Tracheal epithelial cell (primary cell): ENCODE measurements around the gene ACBD7. TPM values are rescaled to one million over a fixed set of nuclear protein-coding genes. Genes with fewer than 3 reads are reported as not detected.

Experiments used
- total RNA-seq: library from RNA; depleted of rRNA; stranded (reverse); fragments of >200 nt; gene quantifications from 2 replicates; pipeline ENCODE4 v1.2.1, GENCODE V29; 2014

ACBD7 gene
- total RNA-seq: 0.21 and 0.48 TPM in 2 replicates

DNA sequence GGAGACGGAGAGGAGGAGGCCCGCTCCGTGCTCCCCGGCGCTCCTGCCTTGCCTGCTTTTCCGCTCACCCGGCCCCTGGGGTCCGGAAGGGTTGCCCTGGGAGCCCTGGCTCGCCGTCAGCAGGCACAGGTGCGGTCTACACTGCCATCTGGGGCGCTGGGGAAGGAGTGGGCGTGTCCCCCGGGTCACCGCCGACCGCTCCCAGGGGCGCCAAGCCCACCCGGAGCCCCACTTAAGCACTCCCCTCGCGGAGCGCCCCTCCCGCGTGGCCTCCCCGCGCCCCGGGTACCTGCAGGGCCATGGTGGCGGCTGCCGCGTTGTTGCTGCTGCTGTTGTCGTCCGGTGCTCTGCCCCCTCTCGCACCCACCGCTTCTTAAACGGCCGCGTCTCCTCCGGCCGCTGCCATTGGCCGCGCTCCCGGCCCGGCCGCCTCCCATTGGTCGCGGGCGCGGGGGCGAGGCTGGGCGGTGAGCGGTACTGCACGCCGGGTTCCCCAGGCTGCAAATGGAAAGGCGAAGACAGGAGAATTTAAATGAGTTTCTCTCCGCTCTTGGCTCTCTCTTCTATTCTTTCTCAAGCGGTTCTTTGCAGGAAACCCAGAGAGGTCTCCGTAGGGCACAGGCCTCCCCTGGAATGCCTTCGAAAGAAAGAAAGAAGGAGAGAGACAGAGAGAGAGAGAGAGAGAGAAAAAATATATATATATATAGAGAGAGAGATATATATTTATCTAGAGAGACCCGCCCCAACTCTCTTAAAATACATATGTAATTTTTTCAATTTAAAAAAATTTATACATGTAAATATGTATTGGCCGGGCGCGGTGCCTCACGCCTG, at the start of gene ACBD7:
ACBD7 (minus strand) TSS at position 349 of the 834 bp plus-strand sequence; CDS start at position 301, 48 bp downstream.

DNA sequence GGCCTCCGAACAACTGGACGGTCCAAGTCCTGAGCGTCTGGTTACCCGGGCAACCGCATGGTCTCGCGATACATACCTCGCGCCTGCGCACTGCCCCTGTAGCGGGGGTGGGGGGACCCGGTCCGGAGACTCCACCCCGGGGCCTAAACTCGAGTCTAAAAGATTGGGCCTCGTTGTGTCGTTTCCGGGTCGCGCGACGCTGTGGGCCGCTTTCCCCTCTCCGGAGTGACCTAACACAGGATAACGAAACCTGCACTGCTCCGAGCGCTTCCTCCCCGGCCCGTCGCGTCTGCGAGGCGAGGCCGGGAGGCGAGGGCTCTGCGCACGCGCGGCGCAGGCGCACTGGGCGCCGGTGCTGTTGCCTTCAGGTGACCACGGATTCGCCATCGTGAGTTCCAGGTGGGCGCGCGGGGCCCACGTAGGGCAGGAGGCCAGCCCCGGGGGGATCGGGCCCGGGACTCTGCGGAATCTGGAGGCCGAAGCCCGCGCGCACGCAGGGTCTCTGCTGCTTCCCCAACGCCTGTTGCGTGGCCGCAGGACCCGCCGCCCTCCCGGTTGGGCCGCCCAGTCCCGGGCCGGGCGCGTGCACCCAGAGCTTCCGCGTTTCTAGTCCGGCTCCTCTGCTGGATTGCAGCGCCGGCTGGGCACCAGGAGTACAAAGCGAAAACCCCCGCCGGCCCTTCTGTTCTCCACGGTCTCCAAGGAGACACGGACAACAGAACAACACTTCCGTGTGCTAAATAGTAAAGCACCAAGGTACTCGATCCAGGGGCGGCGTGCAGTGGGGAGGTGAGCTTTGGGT, 8.6 kb upstream of the ACBD7 start, which contains the start of gene RPP38:
RPP38 (plus strand) TSS at position 345 of the 802 bp plus-strand sequence. CDS start 5,960 bp downstream, outside the sequence.

GRCh38 chr10:15043674-15044073, 44.9 kb downstream of the ACBD7 start, which contains the start of gene OLAH:
OLAH (plus strand) TSS chr10:15043943; CDS start chr10:15047289, 3,346 bp downstream.

Other genes starting within 250 kb of the ACBD7 start
- 9.0 and 9.4 TPM in 2 replicates for gene SUV39H2, start 209.9 kb downstream of the ACBD7 start, total RNA-seq
- 8.0 and 8.3 TPM in 2 replicates for gene DCLRE1C, start 134.7 kb downstream of the ACBD7 start, total RNA-seq
- gene MEIG1, start 129.4 kb downstream of the ACBD7 start, total RNA-seq: not detected in 2 replicates
- 5.5 and 15.8 TPM in 2 replicates for gene OLAH, start 44.8 kb downstream of the ACBD7 start, total RNA-seq
- gene RPP38, start 8.6 kb upstream of the ACBD7 start, total RNA-seq: 18.6 and 19.0 TPM in 2 replicates
- 12.8 and 15.8 TPM in 2 replicates for gene NMT2, start 79.9 kb upstream of the ACBD7 start, total RNA-seq